HepG2 (cell line): ENCODE results near the gene TOP1. TPM values are rescaled to one million over a fixed set of nuclear protein-coding genes. Genes with fewer than 3 reads are reported as not detected.

Experiments used
- AGO2 ChIP-seq: fragments of 200-400 bp; formaldehyde crosslinking; optimal IDR thresholded peaks from 2 replicates; pipeline ENCODE3; 2017; ENCODE audit warnings: mild to moderate bottlenecking, low read depth, low read length, moderate library complexity
- ATF2 ChIP-seq: sonication (generic); formaldehyde crosslinking; IDR thresholded peaks from 2 replicates; pipeline ENCODE4 v1.4.0; 2020; ENCODE audit warnings: missing genetic modification reagents
- FOXA3 ChIP-seq: IDR thresholded peaks from 2 replicates; pipeline ENCODE4 v1.6.1; 2016; ENCODE audit warnings: missing genetic modification reagents, missing compliant biosample characterization
- GPBP1L1 ChIP-seq: sonication (generic); formaldehyde crosslinking; IDR thresholded peaks from 2 replicates; pipeline ENCODE4 v1.5.0; 2020; ENCODE audit warnings: mild to moderate bottlenecking, missing genetic modification reagents
- GPN1 ChIP-seq: sonication (generic); formaldehyde crosslinking; IDR thresholded peaks from 2 replicates; pipeline ENCODE4 v1.5.1; 2020; ENCODE audit warnings: missing genetic modification reagents, borderline replicate concordance
- IRX3 ChIP-seq: sonication (generic); formaldehyde crosslinking; IDR thresholded peaks from 2 replicates; pipeline ENCODE4 v1.8.1; 2023; ENCODE audit warnings: mild to moderate bottlenecking, low read depth, missing genetic modification reagents, borderline replicate concordance
- MED8 ChIP-seq: sonication (generic); formaldehyde crosslinking; IDR thresholded peaks from 2 replicates; pipeline ENCODE4 v1.8.1; 2023; ENCODE audit warnings: mild to moderate bottlenecking, missing genetic modification reagents; ENCODE audit not compliant: insufficient replicate concordance
- NONO ChIP-seq, 2 experiments: fragments of 450-650 bp in 1 of 2; sonication (generic) in 1 of 2; formaldehyde crosslinking in 1 of 2; IDR thresholded peaks in 1 of 2; conservative IDR thresholded peaks in 1 of 2; 2 replicates each; pipeline versions ENCODE4 v1.6.1 to v1.8.0; 2017 to 2022; ENCODE audit warnings: mild to moderate bottlenecking in 1 of 2, missing genetic modification reagents in 1 of 2, moderate library complexity in 1 of 2
- PLRG1 ChIP-seq: fragments of 450-650 bp; conservative IDR thresholded peaks from 2 replicates; pipeline ENCODE4 v1.6.1; 2016
- PRDM4 ChIP-seq: sonication (generic); formaldehyde crosslinking; IDR thresholded peaks from 2 replicates; pipeline ENCODE4 v1.9.0; 2021; ENCODE audit warnings: missing genetic modification reagents, borderline replicate concordance
- REST ChIP-seq, 2 experiments: IDR thresholded peaks; 2 replicates each; pipeline ENCODE4 v1.6.1; 2011 to 2012; ENCODE audit warnings: low read length in 2 of 2, borderline replicate concordance in 1 of 2, low read depth in 1 of 2, mild to moderate bottlenecking in 1 of 2, moderate library complexity in 1 of 2
- RXRB ChIP-seq: IDR thresholded peaks from 2 replicates; pipeline ENCODE4 v1.6.1; 2016; ENCODE audit warnings: borderline replicate concordance, missing genetic modification reagents, missing compliant biosample characterization
- ZBTB44 ChIP-seq: sonication (generic); formaldehyde crosslinking; IDR thresholded peaks from 2 replicates; pipeline ENCODE4 v1.4.0; 2020; ENCODE audit warnings: missing genetic modification reagents
- ZSCAN9 ChIP-seq: IDR thresholded peaks from 2 replicates; pipeline ENCODE4 v1.6.1; 2016; ENCODE audit warnings: borderline replicate concordance
- polyA plus RNA-seq, 8 experiments: library from polyadenylated mRNA; depleted of rRNA in 3 of 8; stranded (reverse) in 7 of 8; unstranded in 1 of 8; fragments of >200 nt; fragmentation: Illumina TruSeq in 4 of 8; extraction: Trizol in 4 of 8; gene quantifications; 2 replicates each; pipeline versions ENCODE4 v1.2.1 to v1.2.3, GENCODE V29; 2011 to 2016; ENCODE audit warnings: low read depth in 4 of 8, missing spikeins in 1 of 8, mixed read lengths in 1 of 8; ENCODE audit not compliant: insufficient read depth in 1 of 8
- total RNA-seq, 5 experiments: library from RNA; depleted of rRNA; stranded (reverse); fragments of >200 nt; fragmentation: Illumina TruSeq; extraction: Trizol; gene quantifications; 2 replicates each; pipeline ENCODE4 v1.2.3, GENCODE V29; 2016; ENCODE audit warnings: low read depth in 1 of 5

The TOP1 gene
- total and polyA plus RNA-seq, 2 of the 13 experiments (the other 11 are each of a cell fraction or from before 2014, with no cell fraction given), result 10.2 to 19.4 TPM

GRCh38 chr20:41125530-41126457 is 97.2 kb downstream of the TOP1 start (continued):
- TF ChIP-seq MED8 (CRISPR knock-in tag) (no peak), ATF2 (no peak), ZSCAN9 (CRISPR knock-in tag) (no peak), NONO (IDR thresholded peaks at IDR 0.05) (peak; percentile 81; the same call in 1 of the 2 replicates), NONO (CRISPR knock-in tag; conservative IDR thresholded peaks at IDR 0.05) (no peak), FOXA3 (no peak), AGO2 (peak; percentile 63), PLRG1 (no peak), ZBTB44 (CRISPR knock-in tag) (no peak), PRDM4 (CRISPR knock-in tag) (no peak), RXRB (CRISPR knock-in tag) (no peak), IRX3 (CRISPR knock-in tag) (no peak), GPN1 (CRISPR knock-in tag) (no peak), REST (IDR thresholded peaks at IDR 0.05; ENCODE audit: borderline replicate concordance in 1 of 2, low read depth in 1 of 2, low read length in 2 of 2) (no peak), GPBP1L1 (CRISPR knock-in tag) (no peak)
